ENCODE measurements around the gene CSTB. TPM values are rescaled to one million over a fixed set of nuclear protein-coding genes. Genes with fewer than 3 reads are reported as not detected.

Gene CSTB
- total and polyA plus RNA-seq, 2 of the 8 experiments (the other 6 are each of a cell fraction or from before 2014, with no cell fraction given) = 53.8 to 64.1 TPM

DNA sequence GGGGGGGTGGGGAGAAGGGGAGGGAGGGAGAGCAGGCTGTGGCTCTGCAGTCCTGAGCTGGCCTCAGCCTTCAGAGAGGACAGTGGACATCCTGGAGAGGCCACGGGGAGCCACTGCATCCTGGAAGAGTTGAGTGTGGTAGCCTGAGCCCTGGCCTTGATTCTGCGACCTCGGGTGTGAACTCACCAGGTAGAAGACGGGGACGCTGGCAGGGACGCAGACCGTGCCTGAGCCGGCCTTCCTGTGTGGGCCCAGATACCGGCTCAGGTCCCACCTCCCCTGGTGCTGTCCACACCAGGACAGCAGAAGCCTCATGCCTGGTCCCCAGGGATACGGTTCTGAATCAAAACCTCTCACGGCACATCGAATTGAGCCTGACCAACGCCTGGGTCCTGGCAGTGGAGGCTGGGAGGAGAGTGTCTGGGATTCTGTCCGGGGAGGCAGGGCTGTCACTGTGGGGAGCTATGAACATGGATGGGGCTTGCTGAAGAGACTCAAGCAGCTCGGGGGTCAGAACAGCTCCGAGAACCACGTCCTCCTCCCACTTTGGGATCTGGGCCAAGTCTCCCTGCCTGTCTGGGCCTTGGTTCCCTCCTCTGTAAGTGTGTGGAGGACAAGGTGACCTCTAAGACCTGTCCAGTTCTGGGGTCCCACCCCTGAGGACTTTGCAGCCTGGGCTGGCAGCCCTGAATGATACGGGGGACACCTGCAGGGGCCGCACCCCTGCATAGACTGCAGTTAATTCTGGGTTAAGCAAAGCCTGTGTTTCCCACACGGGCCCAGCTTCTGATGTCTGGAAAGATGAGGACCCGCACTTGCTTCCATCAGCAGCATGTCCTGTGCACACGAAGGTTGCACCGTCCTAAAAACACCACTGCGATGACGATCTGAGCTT is 43.6 kb upstream of the CSTB start (continued):
- no peak for TF ChIP-seq CTCF (IDR thresholded peaks at IDR 0.05; ENCODE audit: control extremely low read depth in 1 of 3, insufficient read depth in 1 of 3, low read depth in 1 of 3, low read length in 3 of 3)
- no peak for TF ChIP-seq ZNF274 (IDR thresholded peaks at IDR 0.05; ENCODE audit: borderline replicate concordance, extremely low read depth, low read length)
- no peak for TF ChIP-seq CHD7 (IDR thresholded peaks at IDR 0.05; ENCODE audit: insufficient replicate concordance, low read length)
- TF ChIP-seq EZH2 (IDR thresholded peaks at IDR 0.05; ENCODE audit: low read depth, low read length, severe bottlenecking) = no peak
